Activated CD4-positive, alpha-beta T cell treated with anti-CD3 and anti-CD28 coated beads, Interleukin-2, amount 50 U/mL, for 4 hours (primary cell): ENCODE data around the gene RFX6.

Source experiments
- DNase-seq, 2 experiments: peaks; one replicate each; pipeline ENCODE4 v3.0.0-alpha.2; 2020

The RFX6 gene

GRCh38 chr6:116902634-116903033, 25.6 kb downstream of the RFX6 start:
- no peak for DNase-seq

GRCh38 chr6:116922853-116923548, 46.0 kb downstream of the RFX6 start:
- DNase-seq, result no peak

- no peak for DNase-seq
Measured at GRCh38 chr6:116924245-116924644, 47.2 kb downstream of the RFX6 start.

GRCh38 chr6:116925088-116925794, 48.2 kb downstream of the RFX6 start:
- no peak for DNase-seq

GRCh38 chr6:116928677-116929076, 51.6 kb downstream of the RFX6 start:
- no peak for DNase-seq

GRCh38 chr6:116929825-116930224, 52.8 kb downstream of the RFX6 start:
- no peak for DNase-seq

GRCh38 chr6:116931456-116931855, 54.4 kb downstream of the RFX6 start:
- DNase-seq, result no peak

GRCh38 chr6:116932496-116932895, 55.5 kb downstream of the RFX6 start:
- DNase-seq, result no peak

- DNase-seq, result no peak
Measured at GRCh38 chr6:116933485-116933884, 56.4 kb downstream of the RFX6 start.

GRCh38 chr6:116938305-116938704, 61.3 kb downstream of the RFX6 start:
- no peak for DNase-seq

- DNase-seq, result no peak
Measured at GRCh38 chr6:116941727-116942126, 64.7 kb downstream of the RFX6 start.

- DNase-seq, result no peak
Measured at GRCh38 chr6:116945809-116946208, 68.8 kb downstream of the RFX6 start.

GRCh38 chr6:116948533-116949304, 71.7 kb downstream of the RFX6 start:
- DNase-seq, result no peak

GRCh38 chr6:116949964-116950363, 72.9 kb downstream of the RFX6 start:
- DNase-seq, result no peak

GRCh38 chr6:116954335-116954734, 77.3 kb downstream of the RFX6 start:
- DNase-seq, result no peak

GRCh38 chr6:116954938-116955337, 77.9 kb downstream of the RFX6 start:
- DNase-seq, result no peak

GRCh38 chr6:116955773-116956172, 78.7 kb downstream of the RFX6 start:
- DNase-seq, result no peak

GRCh38 chr6:116963972-116964371, 86.9 kb downstream of the RFX6 start:
- no peak for DNase-seq

- DNase-seq, result no peak
Measured at GRCh38 chr6:116966675-116967576, 89.9 kb downstream of the RFX6 start.

- no peak for DNase-seq
Measured at GRCh38 chr6:116969211-116969863, 92.3 kb downstream of the RFX6 start.

- no peak for DNase-seq
Measured at GRCh38 chr6:116971959-116972358, 94.9 kb downstream of the RFX6 start.

- no peak for DNase-seq
Measured at GRCh38 chr6:116973976-116974375, 96.9 kb downstream of the RFX6 start.
